ENCODE data around the gene CEP95.

The CEP95 gene

DNA sequence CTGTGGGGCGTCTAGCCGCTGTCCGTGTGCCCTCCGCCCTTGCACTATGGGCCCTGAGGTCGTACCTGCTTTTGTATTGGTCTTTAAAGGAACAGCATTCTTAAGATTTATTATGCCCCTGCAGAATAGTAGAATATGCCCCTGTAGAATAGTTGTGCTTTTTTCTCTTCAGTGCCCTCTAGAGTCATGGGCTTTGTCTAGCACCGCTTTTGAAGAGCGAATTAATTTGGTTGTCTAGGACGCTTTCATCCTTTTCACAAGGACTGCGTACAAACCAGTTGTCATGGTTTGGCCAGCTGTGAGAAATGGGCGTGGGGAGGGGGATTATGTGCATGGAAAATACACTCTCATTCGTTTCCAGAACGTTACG lies 621 bp downstream of the CEP95 start:
- H3K36me3 ChIP-seq (ENCODE audit: control insufficient read depth in 5 of 5, insufficient read depth in 5 of 5, low read length in 5 of 5), result peaks cover 36 to 55% (median 44%) of the 10 kb centered on the region in 5 donors
- peak overlapping the region; percentile 79 to 100 (median 96) for H3K4me3 ChIP-seq (ENCODE audit: low read depth in 1 of 5, low read length in 5 of 5)
- H3K27me3 ChIP-seq (ENCODE audit: control insufficient read depth in 5 of 5, insufficient read depth in 4 of 5, low read length in 5 of 5), result no peaks in the 10 kb centered on the region
- no peaks in the 10 kb centered on the region for H3K9me3 ChIP-seq (ENCODE audit: control insufficient read depth in 5 of 5, low read length in 5 of 5)
- peaks cover 8 to 45% (median 41%) of the 10 kb centered on the region in 5 donors for H3K4me1 ChIP-seq (ENCODE audit: control insufficient read depth in 5 of 5, insufficient read depth in 5 of 5, low read length in 5 of 5)
- H3K27ac ChIP-seq (ENCODE audit: low read depth, low read length), result peak overlapping the region; percentile 100
- peak overlapping the region; percentile 94 to 100 (median 98) for H3K9ac ChIP-seq (ENCODE audit: low read length in 5 of 5)

DNA sequence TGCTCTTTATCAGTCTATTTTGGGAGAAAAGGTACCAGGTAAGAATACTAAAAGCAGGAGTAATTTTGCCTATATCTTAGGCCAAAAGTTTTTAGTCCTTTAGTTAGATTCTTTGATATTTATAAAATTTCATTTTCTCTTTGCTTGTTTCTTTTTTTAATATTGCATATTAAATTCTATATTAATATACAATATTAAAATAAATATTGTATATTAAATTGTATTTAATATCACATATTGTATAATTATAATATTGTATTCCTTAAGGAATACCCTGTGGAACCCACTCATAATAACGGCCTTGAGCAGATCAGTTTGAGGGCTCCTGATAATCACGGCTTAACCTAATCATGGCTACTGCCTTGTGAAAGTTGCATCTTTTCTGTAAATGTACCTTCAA lies 1.9 kb downstream of the CEP95 start:
- Histone ChIP-seq H3K27ac (ENCODE audit: low read depth, low read length) (no peak overlapping the region), H3K36me3 (ENCODE audit: control insufficient read depth in 5 of 5, insufficient read depth in 5 of 5, low read length in 5 of 5) (peaks cover 29 to 50% (median 35%) of the 10 kb centered on the region in 5 donors), H3K4me1 (ENCODE audit: control insufficient read depth in 5 of 5, insufficient read depth in 5 of 5, low read length in 5 of 5) (peaks cover 6 to 33% (median 28%) of the 10 kb centered on the region in 5 donors), H3K9ac (ENCODE audit: low read length in 5 of 5) (peak overlapping the region in 1 of 5 donors; percentile 43), H3K4me3 (ENCODE audit: low read depth in 1 of 5, low read length in 5 of 5) (no peak overlapping the region), H3K9me3 (ENCODE audit: control insufficient read depth in 5 of 5, low read length in 5 of 5) (no peaks in the 10 kb centered on the region), H3K27me3 (ENCODE audit: control insufficient read depth in 5 of 5, insufficient read depth in 4 of 5, low read length in 5 of 5) (no peaks in the 10 kb centered on the region)

DNA sequence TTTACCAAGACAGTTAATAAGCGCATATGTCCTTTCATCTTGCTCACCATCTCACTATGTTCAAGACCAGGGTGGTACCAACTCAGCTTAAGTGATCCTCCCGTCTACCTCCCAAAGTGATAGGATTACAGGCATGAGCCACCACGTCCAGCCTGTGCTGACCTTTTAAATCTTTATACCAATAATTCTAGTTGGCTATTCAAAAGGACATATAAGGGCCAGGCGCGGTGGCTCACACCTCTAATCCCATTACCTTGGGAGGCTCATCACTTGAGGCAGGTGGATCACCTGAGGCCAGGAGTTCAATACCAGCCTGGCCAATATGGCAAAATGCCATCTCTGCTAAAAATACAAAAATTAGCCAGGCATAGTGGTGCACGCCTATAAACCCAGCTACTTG lies 2.4 kb downstream of the CEP95 start:
- no peak overlapping the region for H3K9ac ChIP-seq (ENCODE audit: low read length in 5 of 5)
- H3K27me3 ChIP-seq (ENCODE audit: control insufficient read depth in 5 of 5, insufficient read depth in 4 of 5, low read length in 5 of 5), result no peaks in the 10 kb centered on the region
- no peak overlapping the region for H3K4me3 ChIP-seq (ENCODE audit: low read depth in 1 of 5, low read length in 5 of 5)
- H3K4me1 ChIP-seq (ENCODE audit: control insufficient read depth in 5 of 5, insufficient read depth in 5 of 5, low read length in 5 of 5), result peaks cover 2 to 28% (median 23%) of the 10 kb centered on the region in 5 donors
- peaks cover 28 to 48% (median 33%) of the 10 kb centered on the region in 5 donors for H3K36me3 ChIP-seq (ENCODE audit: control insufficient read depth in 5 of 5, insufficient read depth in 5 of 5, low read length in 5 of 5)
- H3K27ac ChIP-seq (ENCODE audit: low read depth, low read length), result no peak overlapping the region
- no peaks in the 10 kb centered on the region for H3K9me3 ChIP-seq (ENCODE audit: control insufficient read depth in 5 of 5, low read length in 5 of 5)

DNA sequence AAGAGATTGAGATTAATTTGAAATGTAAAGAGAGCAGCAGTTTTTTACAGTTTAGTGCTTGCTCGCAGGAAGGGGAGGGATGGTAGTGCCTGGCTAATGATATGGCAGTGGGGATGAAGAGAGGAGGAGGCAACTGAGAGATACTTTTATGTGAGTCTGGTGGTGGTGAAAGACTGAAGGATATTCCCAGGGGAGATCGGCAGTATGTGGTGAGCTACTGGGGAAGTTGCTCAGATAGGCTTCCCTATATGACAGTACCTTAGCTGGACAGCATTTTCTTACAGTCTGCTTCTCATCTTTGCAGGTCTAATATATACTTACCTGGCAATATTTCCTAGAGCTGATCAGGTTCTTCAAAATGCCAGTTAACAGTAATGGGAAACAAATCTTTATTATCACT lies 8.6 kb downstream of the CEP95 start:
- no peaks in the 10 kb centered on the region for H3K9me3 ChIP-seq (ENCODE audit: control insufficient read depth in 5 of 5, low read length in 5 of 5)
- no peak overlapping the region for H3K9ac ChIP-seq (ENCODE audit: low read length in 5 of 5)
- H3K27ac ChIP-seq (ENCODE audit: low read depth, low read length), result no peak overlapping the region
- no peaks in the 10 kb centered on the region for H3K4me1 ChIP-seq (ENCODE audit: control insufficient read depth in 5 of 5, insufficient read depth in 5 of 5, low read length in 5 of 5)
- H3K27me3 ChIP-seq (ENCODE audit: control insufficient read depth in 5 of 5, insufficient read depth in 4 of 5, low read length in 5 of 5), result no peaks in the 10 kb centered on the region
- peaks cover 59 to 86% (median 60%) of the 10 kb centered on the region in 5 donors for H3K36me3 ChIP-seq (ENCODE audit: control insufficient read depth in 5 of 5, insufficient read depth in 5 of 5, low read length in 5 of 5)
- H3K4me3 ChIP-seq (ENCODE audit: low read depth in 1 of 5, low read length in 5 of 5), result no peak overlapping the region

DNA sequence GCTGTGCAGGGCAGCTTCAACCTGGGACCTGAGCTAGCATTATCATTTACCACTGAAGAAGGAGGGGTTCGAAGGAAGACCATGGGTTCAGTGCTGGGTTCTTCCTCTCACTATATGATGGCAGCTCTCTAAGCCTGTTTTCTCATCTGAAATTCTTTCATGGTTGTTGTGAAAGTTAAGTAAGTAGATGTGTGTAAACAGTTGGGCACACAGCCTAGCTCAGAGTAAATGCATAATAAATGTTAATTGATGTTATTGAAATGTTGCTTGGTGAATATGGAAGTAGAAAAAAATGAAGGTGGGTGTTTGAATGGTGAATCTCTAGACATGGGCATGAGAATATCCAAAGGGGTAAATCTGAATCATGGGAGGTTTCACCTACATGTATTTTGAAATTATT lies 9.1 kb downstream of the CEP95 start:
- H3K9ac ChIP-seq (ENCODE audit: low read length in 5 of 5), result no peak overlapping the region
- H3K36me3 ChIP-seq (ENCODE audit: control insufficient read depth in 5 of 5, insufficient read depth in 5 of 5, low read length in 5 of 5), result peaks cover 57 to 86% (median 61%) of the 10 kb centered on the region in 5 donors
- no peak overlapping the region for H3K4me3 ChIP-seq (ENCODE audit: low read depth in 1 of 5, low read length in 5 of 5)

DNA sequence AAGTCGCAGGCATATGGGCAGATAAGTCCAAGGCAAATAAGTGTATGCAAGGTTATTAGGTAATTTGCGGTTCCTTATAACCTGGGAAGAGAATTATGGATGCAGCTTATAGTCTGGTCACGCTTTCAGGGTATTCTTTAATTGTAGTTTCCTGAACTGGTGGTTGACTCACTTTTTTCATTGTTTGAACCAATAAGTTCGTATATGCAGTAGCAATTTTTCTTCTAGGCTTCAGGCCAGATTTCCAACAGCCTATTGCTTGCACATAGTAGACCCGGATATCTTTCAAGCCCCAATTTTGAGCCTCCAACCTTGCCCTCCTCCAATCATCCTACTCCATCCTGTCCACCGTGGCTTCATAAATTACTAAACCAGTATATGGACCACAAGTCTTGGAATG lies 12.8 kb downstream of the CEP95 start:
- Histone ChIP-seq H3K4me3 (ENCODE audit: low read depth in 1 of 5, low read length in 5 of 5) (no peak overlapping the region), H3K4me1 (ENCODE audit: control insufficient read depth in 5 of 5, insufficient read depth in 5 of 5, low read length in 5 of 5) (no peaks in the 10 kb centered on the region), H3K9ac (ENCODE audit: low read length in 5 of 5) (no peak overlapping the region), H3K9me3 (ENCODE audit: control insufficient read depth in 5 of 5, low read length in 5 of 5) (no peaks in the 10 kb centered on the region), H3K27me3 (ENCODE audit: control insufficient read depth in 5 of 5, insufficient read depth in 4 of 5, low read length in 5 of 5) (no peaks in the 10 kb centered on the region), H3K36me3 (ENCODE audit: control insufficient read depth in 5 of 5, insufficient read depth in 5 of 5, low read length in 5 of 5) (peaks cover 51 to 93% (median 69%) of the 10 kb centered on the region in 5 donors), H3K27ac (ENCODE audit: low read depth, low read length) (no peak overlapping the region)

More for the DNA sequence above, 9.1 kb downstream of the CEP95 start:
- Histone ChIP-seq H3K4me1 (ENCODE audit: control insufficient read depth in 5 of 5, insufficient read depth in 5 of 5, low read length in 5 of 5) (no peaks in the 10 kb centered on the region), H3K27me3 (ENCODE audit: control insufficient read depth in 5 of 5, insufficient read depth in 4 of 5, low read length in 5 of 5) (no peaks in the 10 kb centered on the region), H3K27ac (ENCODE audit: low read depth, low read length) (no peak overlapping the region), H3K9me3 (ENCODE audit: control insufficient read depth in 5 of 5, low read length in 5 of 5) (no peaks in the 10 kb centered on the region)

DNA sequence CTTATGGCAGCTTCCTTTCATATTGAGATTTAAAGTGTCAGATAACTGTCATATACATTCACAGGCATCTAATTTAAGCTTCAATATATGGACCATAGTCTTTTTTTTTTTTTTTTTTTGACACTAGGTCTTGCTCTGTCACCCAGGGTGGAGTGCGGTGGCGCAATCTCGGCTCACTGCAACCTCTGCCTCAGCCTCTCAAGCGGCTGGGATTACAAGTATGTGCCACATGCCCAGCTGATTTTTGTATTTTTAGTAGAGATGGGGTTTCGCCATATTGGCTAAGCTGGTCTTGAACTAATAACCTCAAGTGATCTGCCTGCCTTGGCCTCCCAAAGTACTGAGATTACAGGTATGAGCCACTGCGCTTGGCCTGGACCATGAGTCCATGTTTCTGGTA lies 13.6 kb downstream of the CEP95 start:
- Histone ChIP-seq H3K27ac (ENCODE audit: low read depth, low read length) (no peak overlapping the region), H3K9me3 (ENCODE audit: control insufficient read depth in 5 of 5, low read length in 5 of 5) (no peaks in the 10 kb centered on the region), H3K36me3 (ENCODE audit: control insufficient read depth in 5 of 5, insufficient read depth in 5 of 5, low read length in 5 of 5) (peaks cover 45 to 93% (median 68%) of the 10 kb centered on the region in 5 donors), H3K27me3 (ENCODE audit: control insufficient read depth in 5 of 5, insufficient read depth in 4 of 5, low read length in 5 of 5) (no peaks in the 10 kb centered on the region), H3K9ac (ENCODE audit: low read length in 5 of 5) (no peak overlapping the region), H3K4me1 (ENCODE audit: control insufficient read depth in 5 of 5, insufficient read depth in 5 of 5, low read length in 5 of 5) (no peaks in the 10 kb centered on the region), H3K4me3 (ENCODE audit: low read depth in 1 of 5, low read length in 5 of 5) (no peak overlapping the region)

DNA sequence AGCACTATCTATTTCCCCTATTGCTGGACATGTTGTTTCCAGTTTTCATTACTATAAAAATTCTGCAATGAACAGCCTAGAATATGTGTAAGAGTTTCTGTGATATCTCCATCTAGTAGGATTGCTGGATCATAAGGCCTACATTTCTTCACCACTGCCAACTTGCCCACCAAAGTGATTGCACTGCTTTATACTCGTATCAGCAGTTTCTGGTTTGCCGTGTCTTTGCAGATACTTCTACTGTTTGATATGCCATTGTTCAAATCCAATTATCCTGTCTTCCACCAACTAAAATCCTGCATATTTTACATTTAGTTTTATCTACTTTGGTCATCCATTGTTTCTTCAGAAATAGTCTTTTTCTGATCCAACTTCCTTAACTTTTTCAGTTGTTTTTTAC lies 21.1 kb downstream of the CEP95 start:
- Histone ChIP-seq H3K9ac (ENCODE audit: low read length in 5 of 5) (no peak overlapping the region), H3K36me3 (ENCODE audit: control insufficient read depth in 5 of 5, insufficient read depth in 5 of 5, low read length in 5 of 5) (peaks cover 65 to 98% (median 82%) of the 10 kb centered on the region in 5 donors), H3K27ac (ENCODE audit: low read depth, low read length) (no peak overlapping the region), H3K27me3 (ENCODE audit: control insufficient read depth in 5 of 5, insufficient read depth in 4 of 5, low read length in 5 of 5) (no peaks in the 10 kb centered on the region), H3K9me3 (ENCODE audit: control insufficient read depth in 5 of 5, low read length in 5 of 5) (no peaks in the 10 kb centered on the region), H3K4me3 (ENCODE audit: low read depth in 1 of 5, low read length in 5 of 5) (no peak overlapping the region), H3K4me1 (ENCODE audit: control insufficient read depth in 5 of 5, insufficient read depth in 5 of 5, low read length in 5 of 5) (peaks cover 0 to 3% (median 0%) of the 10 kb centered on the region in 5 donors)

DNA sequence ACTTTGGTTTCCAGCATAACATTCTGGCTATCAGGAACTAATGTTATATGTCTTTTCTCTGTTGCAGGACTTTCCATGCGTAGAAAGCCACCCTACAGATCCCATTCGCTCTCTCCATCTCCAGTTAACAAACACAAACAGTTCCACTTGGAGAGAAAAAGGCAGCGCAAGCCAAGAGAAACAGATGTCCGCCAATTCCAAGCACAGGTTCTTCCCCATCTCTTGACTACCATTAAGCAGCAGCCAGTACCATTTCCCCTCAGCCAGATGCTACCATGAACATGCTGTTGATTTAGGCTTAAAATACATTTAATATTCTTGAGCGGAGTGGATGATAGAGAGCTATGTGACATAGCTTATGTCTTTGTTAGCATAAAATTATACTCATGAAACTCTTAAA lies 22.4 kb downstream of the CEP95 start:
- H3K4me1 ChIP-seq (ENCODE audit: control insufficient read depth in 5 of 5, insufficient read depth in 5 of 5, low read length in 5 of 5), result peaks cover 0 to 3% (median 0%) of the 10 kb centered on the region in 5 donors
- H3K4me3 ChIP-seq (ENCODE audit: low read depth in 1 of 5, low read length in 5 of 5), result no peak overlapping the region
- H3K9ac ChIP-seq (ENCODE audit: low read length in 5 of 5), result no peak overlapping the region
- no peaks in the 10 kb centered on the region for H3K9me3 ChIP-seq (ENCODE audit: control insufficient read depth in 5 of 5, low read length in 5 of 5)
- H3K27ac ChIP-seq (ENCODE audit: low read depth, low read length), result no peak overlapping the region
- no peaks in the 10 kb centered on the region for H3K27me3 ChIP-seq (ENCODE audit: control insufficient read depth in 5 of 5, insufficient read depth in 4 of 5, low read length in 5 of 5)
- H3K36me3 ChIP-seq (ENCODE audit: control insufficient read depth in 5 of 5, insufficient read depth in 5 of 5, low read length in 5 of 5), result peaks cover 66 to 99% (median 82%) of the 10 kb centered on the region in 5 donors

DNA sequence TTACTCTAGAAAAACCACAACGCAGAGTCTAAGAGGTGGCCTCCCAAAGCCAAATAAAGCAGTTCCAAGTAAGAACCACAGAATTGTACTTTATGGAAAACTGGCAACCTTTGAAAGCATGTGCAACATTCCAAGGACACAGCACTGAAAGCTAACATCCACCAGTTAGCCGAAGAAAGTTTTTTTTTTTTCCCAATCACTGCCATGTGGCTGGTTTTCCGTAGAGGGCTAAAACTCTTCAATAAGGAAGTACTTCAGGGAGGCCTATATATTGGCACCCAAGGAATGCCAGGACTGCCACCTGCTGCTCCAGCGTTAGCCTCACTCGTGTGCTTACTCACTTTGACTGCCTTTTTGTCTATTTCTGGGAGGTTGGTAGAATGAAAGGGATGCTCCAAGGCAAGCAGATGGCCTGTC lies 25.2 kb downstream of the CEP95 start:
- Histone ChIP-seq H3K4me3 (ENCODE audit: low read depth in 1 of 5, low read length in 5 of 5) (no peak overlapping the region), H3K9ac (ENCODE audit: low read length in 5 of 5) (no peak overlapping the region), H3K36me3 (ENCODE audit: control insufficient read depth in 5 of 5, insufficient read depth in 5 of 5, low read length in 5 of 5) (peaks cover 69 to 98% (median 88%) of the 10 kb centered on the region in 5 donors), H3K27ac (ENCODE audit: low read depth, low read length) (no peak overlapping the region), H3K4me1 (ENCODE audit: control insufficient read depth in 5 of 5, insufficient read depth in 5 of 5, low read length in 5 of 5) (no peaks in the 10 kb centered on the region), H3K27me3 (ENCODE audit: control insufficient read depth in 5 of 5, insufficient read depth in 4 of 5, low read length in 5 of 5) (no peaks in the 10 kb centered on the region), H3K9me3 (ENCODE audit: control insufficient read depth in 5 of 5, low read length in 5 of 5) (no peaks in the 10 kb centered on the region)

DNA sequence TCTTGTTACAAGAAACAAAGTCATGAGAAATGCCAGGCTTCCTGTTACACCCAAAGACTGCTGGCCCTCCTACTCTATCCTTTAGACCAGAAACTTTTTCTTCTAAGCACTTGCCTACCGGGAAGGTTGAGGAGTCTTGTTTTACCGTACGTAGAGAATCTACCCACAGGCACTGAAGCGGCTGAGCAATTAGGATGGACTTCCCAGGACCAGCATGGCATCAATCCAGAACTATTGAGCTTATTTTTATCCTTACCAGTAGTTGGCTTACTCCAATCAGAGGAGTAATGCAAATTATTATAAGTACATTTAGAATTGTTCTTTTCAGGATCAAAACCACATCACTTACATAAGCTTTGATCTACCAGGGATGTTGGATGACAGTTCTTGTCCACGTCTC lies 25.6 kb downstream of the CEP95 start:
- H3K9me3 ChIP-seq (ENCODE audit: control insufficient read depth in 5 of 5, low read length in 5 of 5), result no peaks in the 10 kb centered on the region
- no peak overlapping the region for H3K9ac ChIP-seq (ENCODE audit: low read length in 5 of 5)
- H3K4me1 ChIP-seq (ENCODE audit: control insufficient read depth in 5 of 5, insufficient read depth in 5 of 5, low read length in 5 of 5), result peaks cover 0 to 1% (median 0%) of the 10 kb centered on the region in 5 donors
- H3K27ac ChIP-seq (ENCODE audit: low read depth, low read length), result no peak overlapping the region
- no peak overlapping the region for H3K4me3 ChIP-seq (ENCODE audit: low read depth in 1 of 5, low read length in 5 of 5)
- H3K36me3 ChIP-seq (ENCODE audit: control insufficient read depth in 5 of 5, insufficient read depth in 5 of 5, low read length in 5 of 5), result peaks cover 69 to 98% (median 88%) of the 10 kb centered on the region in 5 donors
- no peaks in the 10 kb centered on the region for H3K27me3 ChIP-seq (ENCODE audit: control insufficient read depth in 5 of 5, insufficient read depth in 4 of 5, low read length in 5 of 5)
